Measurements from ENCODE around the gene GMPR. TPM values are rescaled to one million over a fixed set of nuclear protein-coding genes. Genes with fewer than 3 reads are reported as not detected.
"Not testable (repeated sequence)": the region's sequence is repeated elsewhere in the genome, so short reads cannot be mapped to it uniquely, and the experiment has no call there.

GMPR gene
- total RNA-seq, 1 donor from 2014 or later, result 17.6 TPM

DNA sequence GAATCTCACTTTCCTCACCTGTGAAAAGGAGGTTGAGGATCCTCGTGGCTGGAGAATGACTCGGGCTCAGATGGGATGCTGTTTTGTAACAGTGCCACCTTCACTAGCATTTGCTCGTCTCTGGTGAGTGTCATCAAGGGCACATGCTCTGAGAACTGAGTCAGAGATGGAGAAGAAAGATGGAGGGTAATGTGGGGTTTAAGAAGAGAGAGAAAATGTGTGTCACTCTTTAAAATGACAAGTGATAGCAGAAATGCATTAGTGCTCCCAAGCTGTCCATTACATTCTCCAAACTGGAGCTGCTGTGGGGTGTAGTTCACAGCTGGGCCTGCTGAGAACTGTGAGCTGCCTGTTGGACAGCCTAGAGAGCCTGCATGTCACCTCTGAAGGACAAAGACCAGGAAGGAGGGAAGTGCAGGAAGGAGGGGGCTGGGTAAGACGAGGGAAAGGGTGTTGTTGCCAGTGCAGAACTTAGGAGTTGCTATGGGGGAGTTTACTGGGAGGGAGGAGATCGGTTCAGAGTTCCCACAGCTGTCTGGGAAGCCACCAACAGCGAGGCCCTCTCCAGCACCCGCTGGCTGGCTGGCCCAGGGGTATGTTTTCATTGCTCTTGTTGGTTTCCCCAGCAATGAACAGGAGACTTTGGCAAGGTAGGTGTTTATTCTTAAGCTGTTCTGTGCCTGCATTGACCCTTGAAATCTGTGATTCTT is 19.8 kb downstream of the GMPR start:
- TF ChIP-seq, protein P1, sequence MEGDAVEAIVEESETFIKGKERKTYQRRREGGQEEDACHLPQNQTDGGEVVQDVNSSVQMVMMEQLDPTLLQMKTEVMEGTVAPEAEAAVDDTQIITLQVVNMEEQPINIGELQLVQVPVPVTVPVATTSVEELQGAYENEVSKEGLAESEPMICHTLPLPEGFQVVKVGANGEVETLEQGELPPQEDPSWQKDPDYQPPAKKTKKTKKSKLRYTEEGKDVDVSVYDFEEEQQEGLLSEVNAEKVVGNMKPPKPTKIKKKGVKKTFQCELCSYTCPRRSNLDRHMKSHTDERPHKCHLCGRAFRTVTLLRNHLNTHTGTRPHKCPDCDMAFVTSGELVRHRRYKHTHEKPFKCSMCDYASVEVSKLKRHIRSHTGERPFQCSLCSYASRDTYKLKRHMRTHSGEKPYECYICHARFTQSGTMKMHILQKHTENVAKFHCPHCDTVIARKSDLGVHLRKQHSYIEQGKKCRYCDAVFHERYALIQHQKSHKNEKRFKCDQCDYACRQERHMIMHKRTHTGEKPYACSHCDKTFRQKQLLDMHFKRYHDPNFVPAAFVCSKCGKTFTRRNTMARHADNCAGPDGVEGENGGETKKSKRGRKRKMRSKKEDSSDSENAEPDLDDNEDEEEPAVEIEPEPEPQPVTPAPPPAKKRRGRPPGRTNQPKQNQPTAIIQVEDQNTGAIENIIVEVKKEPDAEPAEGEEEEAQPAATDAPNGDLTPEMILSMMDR (IDR thresholded peaks at IDR 0.05), result no peak
- Histone ChIP-seq H3K4me1 (peaks cover 2% of the 10 kb centered on the region), H3K27ac (no peak overlapping the region), H3K36me3 (no peaks in the 10 kb centered on the region), H3K9me3 (no peaks in the 10 kb centered on the region), H3K4me3 (no peak overlapping the region), H3K27me3 (no peaks in the 10 kb centered on the region)
- intact Hi-C loops (cut with DNase I), result no loop called here
- DNase-seq, result no peak
- ATAC-seq, result peak; percentile 19

DNA sequence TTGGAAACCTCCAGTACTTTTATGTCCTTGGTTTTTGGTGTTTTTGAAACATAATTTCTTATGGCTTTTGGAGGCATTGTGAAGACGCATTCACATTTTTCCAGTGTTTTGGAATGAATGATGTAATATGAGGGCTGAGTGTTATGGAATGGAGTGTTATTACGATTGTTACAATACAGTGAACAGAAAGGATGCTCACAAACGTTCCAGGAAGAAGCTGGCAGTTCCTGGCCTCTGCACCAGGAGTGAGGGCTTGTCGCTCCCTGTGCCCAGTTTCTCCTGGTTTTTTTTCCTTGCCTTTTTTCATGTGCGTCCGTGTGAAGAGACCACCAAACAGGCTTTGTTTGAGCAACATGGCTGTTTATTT is 20.3 kb downstream of the GMPR start:
- Histone ChIP-seq H3K4me1 (peaks cover 2% of the 10 kb centered on the region), H3K27ac (no peak overlapping the region), H3K9me3 (no peaks in the 10 kb centered on the region), H3K27me3 (no peaks in the 10 kb centered on the region), H3K36me3 (no peaks in the 10 kb centered on the region), H3K4me3 (no peak overlapping the region)
- TF ChIP-seq, protein P1 (IDR thresholded peaks at IDR 0.05), result no peak
- ATAC-seq, result no peak
- DNase-seq, result no peak
- intact Hi-C loops (cut with DNase I), result no loop called here

DNA sequence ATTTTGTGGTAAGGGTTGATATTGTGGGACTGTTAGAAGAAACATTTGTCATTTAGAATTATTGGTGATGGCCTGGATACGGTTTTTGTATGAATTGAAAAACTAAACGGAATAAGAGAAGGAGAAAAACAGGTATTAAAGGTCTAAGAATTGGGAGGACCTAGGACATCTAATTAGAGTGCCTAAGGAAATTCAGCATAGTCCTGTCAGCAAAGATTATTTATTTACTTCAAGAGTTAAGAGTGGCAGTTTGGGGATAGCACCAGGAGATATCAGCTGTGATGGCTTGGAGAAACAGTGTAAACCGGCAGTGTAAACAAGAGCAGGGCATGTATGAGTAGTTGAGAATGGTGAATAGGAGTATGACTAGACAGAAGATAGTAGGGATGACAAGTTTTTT is 21.2 kb downstream of the GMPR start:
- ATAC-seq; intact Hi-C loops (cut with DNase I); DNase-seq; H3K9me3 ChIP-seq; H3K27me3 ChIP-seq; H3K27ac ChIP-seq; H3K4me3 ChIP-seq; H3K36me3 ChIP-seq; H3K4me1 ChIP-seq: not testable (repeated sequence)

DNA sequence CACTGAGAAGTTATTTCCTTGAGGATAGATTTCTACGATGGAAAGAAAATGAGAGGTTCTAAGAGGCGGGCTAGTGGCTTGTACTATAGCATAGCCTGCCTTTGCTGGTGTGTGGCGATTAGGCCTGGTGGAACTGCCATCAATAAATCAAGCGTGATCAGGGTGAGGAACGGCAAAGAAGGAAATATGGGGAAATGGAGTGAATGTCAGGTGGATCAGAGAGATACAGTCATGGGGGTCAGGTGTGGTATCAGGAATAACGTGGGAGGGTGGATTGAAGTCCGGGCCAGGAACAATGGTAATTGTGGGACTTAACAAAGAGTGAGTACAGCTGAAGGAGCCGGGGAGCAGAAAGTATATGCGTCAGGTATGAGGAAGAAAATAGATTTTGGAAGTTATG is 22.2 kb downstream of the GMPR start:
- H3K36me3 ChIP-seq; H3K9me3 ChIP-seq; DNase-seq; H3K4me1 ChIP-seq; H3K4me3 ChIP-seq; intact Hi-C loops (cut with DNase I); H3K27ac ChIP-seq; ATAC-seq; H3K27me3 ChIP-seq: not testable (repeated sequence)

DNA sequence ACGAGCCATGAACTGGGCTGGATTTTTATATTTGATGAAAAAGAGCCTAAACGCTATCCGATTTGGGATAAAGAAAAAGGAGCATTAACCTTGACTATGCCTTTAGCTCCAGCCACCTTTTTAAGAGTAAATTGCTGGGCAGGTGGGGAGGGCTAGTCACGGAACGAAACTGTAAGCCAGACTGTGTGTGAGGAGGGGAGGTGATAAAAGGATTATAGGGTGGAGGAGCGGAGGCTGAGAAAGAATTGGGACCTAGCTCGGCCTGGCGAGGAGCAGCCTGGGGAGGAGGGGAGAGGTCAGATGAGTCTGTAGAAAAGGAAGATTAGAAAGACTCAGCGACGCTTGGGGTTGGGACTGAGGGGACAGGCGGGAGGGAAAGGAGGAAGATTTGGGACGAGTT is 24.4 kb downstream of the GMPR start:
- ATAC-seq; H3K27me3 ChIP-seq; H3K36me3 ChIP-seq; H3K4me1 ChIP-seq; intact Hi-C loops (cut with DNase I); DNase-seq; H3K9me3 ChIP-seq; H3K4me3 ChIP-seq; H3K27ac ChIP-seq: not testable (repeated sequence)

DNA sequence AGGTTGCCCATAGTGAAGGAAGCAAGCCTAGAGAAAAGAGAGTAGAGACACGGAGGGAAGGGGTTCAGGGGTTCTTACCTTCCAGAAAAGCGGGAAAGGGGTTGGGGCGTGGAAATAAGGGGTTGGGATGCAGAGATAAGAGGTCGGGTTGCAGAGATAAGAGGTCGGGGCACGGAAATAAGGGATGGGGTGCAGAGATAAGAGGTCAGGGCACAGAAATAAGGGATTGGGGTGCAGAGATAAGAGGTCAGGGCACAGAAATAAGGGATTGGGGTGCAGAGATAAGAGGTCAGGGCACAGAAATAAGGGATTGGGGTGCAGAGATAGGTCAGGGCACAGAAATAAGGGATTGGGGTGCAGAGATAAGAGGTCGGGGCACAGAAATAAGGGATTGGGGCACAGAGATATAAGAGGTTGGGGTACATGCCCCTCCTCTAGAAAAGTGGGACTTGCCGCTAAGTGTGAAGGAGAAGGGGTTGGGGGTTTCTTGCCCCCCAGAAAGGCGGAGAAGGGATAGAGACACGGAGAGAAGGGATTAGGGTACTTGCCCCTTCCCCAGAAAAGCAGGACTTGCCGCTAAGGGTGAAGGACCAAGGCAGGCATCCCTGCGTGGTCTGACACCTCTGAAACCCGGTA is 25.2 kb downstream of the GMPR start:
- H3K9me3 ChIP-seq; H3K4me1 ChIP-seq; H3K27ac ChIP-seq; H3K4me3 ChIP-seq; intact Hi-C loops (cut with DNase I); DNase-seq; H3K36me3 ChIP-seq; H3K27me3 ChIP-seq; ATAC-seq: not testable (repeated sequence)

DNA sequence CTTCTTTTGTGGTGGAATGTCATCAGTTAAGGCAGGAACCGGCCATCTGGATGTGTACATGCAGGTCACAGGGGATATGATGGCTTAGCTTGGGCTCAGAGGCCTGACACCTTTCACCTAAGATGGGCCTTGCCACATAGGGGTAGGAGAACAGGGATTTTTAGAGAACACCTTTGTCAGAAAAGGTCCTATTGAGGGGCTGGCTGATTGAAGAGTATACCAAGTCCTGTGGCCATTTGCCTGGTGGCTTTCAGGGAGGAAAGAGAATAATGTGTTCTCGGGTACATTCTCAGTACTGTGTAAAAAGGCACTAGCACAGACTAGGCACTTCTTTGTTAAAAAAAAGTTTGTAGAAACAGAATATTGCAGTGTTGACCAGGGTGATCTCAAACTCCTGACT is 26.4 kb downstream of the GMPR start:
- H3K27me3 ChIP-seq, result no peaks in the 10 kb centered on the region
- no peaks in the 10 kb centered on the region for H3K36me3 ChIP-seq
- H3K9me3 ChIP-seq, result no peaks in the 10 kb centered on the region
- intact Hi-C loops (cut with DNase I), result no loop called here
- no peak for ATAC-seq
- H3K27ac ChIP-seq, result no peak overlapping the region
- peaks cover 2% of the 10 kb centered on the region for H3K4me1 ChIP-seq
- H3K4me3 ChIP-seq, result no peak overlapping the region
- DNase-seq, result no peak
- TF ChIP-seq, protein P1 (IDR thresholded peaks at IDR 0.05), result no peak

All from upper lobe of right lung (tissue), 1 donor.